Activated CD4-positive, alpha-beta T cell treated with anti-CD3 and anti-CD28 coated beads, Interleukin-2, Interleukin-6, amounts not matched to agents 100 ng/mL and 50 ng/mL, durations not matched to agents 16 hours and 8 hours (primary cell): ENCODE measurements around the gene ALAS2.
"Not testable (repeated sequence)": the region's sequence is repeated elsewhere in the genome, so short reads cannot be mapped to it uniquely, and the experiment has no call there.

ENCODE experiments used
- DNase-seq: peaks from one replicate; pipeline ENCODE4 v3.0.0-alpha.2; 2020

ALAS2 gene

GRCh38 chrX:55005256-55005655, 25.5 kb downstream of the ALAS2 start:
- no peak for DNase-seq

- DNase-seq: no peak
Observed at GRCh38 chrX:55004231-55004630, 26.5 kb downstream of the ALAS2 start.

GRCh38 chrX:54999717-55000598, 30.8 kb downstream of the ALAS2 start, which contains the start of gene APEX2:
Gene APEX2 (plus strand): TSS chrX:55000363. CDS start chrX:55000423, 60 bp downstream.
- peak; percentile 90 for DNase-seq

GRCh38 chrX:54995621-54996020, 35.2 kb downstream of the ALAS2 start:
- DNase-seq: no peak

- DNase-seq: no peak
Observed at GRCh38 chrX:54994668-54995351, 36.0 kb downstream of the ALAS2 start.

GRCh38 chrX:54994099-54994498, 36.7 kb downstream of the ALAS2 start, which contains the start of gene PFKFB1:
Gene PFKFB1 (minus strand): TSS chrX:54994188. CDS start chrX:54994007, 181 bp downstream.
- no peak for DNase-seq

GRCh38 chrX:54992911-54993622, 37.7 kb downstream of the ALAS2 start:
- DNase-seq: no peak

- DNase-seq: no peak
Observed at GRCh38 chrX:54991706-54992105, 39.1 kb downstream of the ALAS2 start.

- DNase-seq: not testable (repeated sequence)
Observed at GRCh38 chrX:54983306-54983705, 47.5 kb downstream of the ALAS2 start.

- no peak for DNase-seq
Observed at GRCh38 chrX:54980334-54980733, 50.4 kb downstream of the ALAS2 start.

GRCh38 chrX:54979432-54979831, 51.3 kb downstream of the ALAS2 start:
- DNase-seq: no peak

- no peak for DNase-seq
Observed at GRCh38 chrX:54978448-54978847, 52.3 kb downstream of the ALAS2 start.

- no peak for DNase-seq
Observed at GRCh38 chrX:54977387-54977786, 53.4 kb downstream of the ALAS2 start.

GRCh38 chrX:54964766-54965497, 65.8 kb downstream of the ALAS2 start:
- no peak for DNase-seq

GRCh38 chrX:54961750-54962149, 69.0 kb downstream of the ALAS2 start:
- no peak for DNase-seq
